ENCODE measurements around the gene TBRG1. TPM values are rescaled to one million over a fixed set of nuclear protein-coding genes. Genes with fewer than 3 reads are reported as not detected.
A peak's percentile ranks its signal among the peaks of the same experiment; 100 is the strongest.

The TBRG1 gene
- total RNA-seq, 1 donor from 2014 or later, result 29.4 TPM

- Mint-ChIP-seq H3K36me3 (no peaks in the 10 kb centered on the region), H3K9me3 (no peaks in the 10 kb centered on the region), H3K4me1 (ENCODE audit: unreplicated experiment) (peaks cover 23% of the 10 kb centered on the region), H3K27ac (peak overlapping the region; percentile 67), H3K4me3 (peak overlapping the region; percentile 91), H3K27me3 (peaks cover 2% of the 10 kb centered on the region)
- no peak for TF ChIP-seq CTCF (conservative IDR thresholded peaks at IDR 0.05)
- DNase-seq (ENCODE audit: extremely low spot score, unreplicated experiment), result no peak
Observed at GRCh38 chr11:124672536-124673215, 50.0 kb downstream of the TBRG1 start.

GRCh38 chr11:124673333-124674167 lies 50.9 kb downstream of the TBRG1 start, which contains the start of the genes SIAE and SPA17:
TSS of gene SIAE (minus strand) at chr11:124673739. CDS start at chr11:124673708, 31 bp downstream.
TSS of gene SPA17 (plus strand) at chr11:124673904. CDS start at chr11:124675265, 1,361 bp downstream.
- Mint-ChIP-seq H3K36me3 (no peaks in the 10 kb centered on the region), H3K4me3 (peak within 1 kb of the TSS; percentile 91), H3K27ac (peak within 1 kb of the TSS; percentile 91), H3K27me3 (peaks cover 2% of the 10 kb centered on the region), H3K4me1 (ENCODE audit: unreplicated experiment) (peaks cover 23% of the 10 kb centered on the region), H3K9me3 (no peaks in the 10 kb centered on the region)
- no peak for TF ChIP-seq CTCF (conservative IDR thresholded peaks at IDR 0.05)
- peak; percentile 95 for DNase-seq (ENCODE audit: extremely low spot score, unreplicated experiment)

GRCh38 chr11:124674168-124674517 lies 51.5 kb downstream of the TBRG1 start:
- H3K27me3 Mint-ChIP-seq, result peaks cover 2% of the 10 kb centered on the region
- TF ChIP-seq CTCF (conservative IDR thresholded peaks at IDR 0.05), result no peak
- DNase-seq (ENCODE audit: extremely low spot score, unreplicated experiment), result no peak
- no peaks in the 10 kb centered on the region for H3K9me3 Mint-ChIP-seq
- peak overlapping the region; percentile 91 for H3K4me3 Mint-ChIP-seq
- H3K36me3 Mint-ChIP-seq, result no peaks in the 10 kb centered on the region
- peak overlapping the region; percentile 91 for H3K27ac Mint-ChIP-seq
- peaks cover 23% of the 10 kb centered on the region for H3K4me1 Mint-ChIP-seq (ENCODE audit: unreplicated experiment)

- peak overlapping the region; percentile 91 for H3K27ac Mint-ChIP-seq
- no peak for TF ChIP-seq CTCF (conservative IDR thresholded peaks at IDR 0.05)
- peaks cover 2% of the 10 kb centered on the region for H3K27me3 Mint-ChIP-seq
Observed at GRCh38 chr11:124674571-124674970, 51.9 kb downstream of the TBRG1 start.

GRCh38 chr11:124676386-124676785 lies 53.7 kb downstream of the TBRG1 start:
- H3K9me3 Mint-ChIP-seq, result no peaks in the 10 kb centered on the region
- H3K27ac Mint-ChIP-seq, result no peak overlapping the region
- no peaks in the 10 kb centered on the region for H3K36me3 Mint-ChIP-seq
- no peak for DNase-seq (ENCODE audit: extremely low spot score, unreplicated experiment)
- TF ChIP-seq CTCF (conservative IDR thresholded peaks at IDR 0.05), result no peak
- peaks cover 2% of the 10 kb centered on the region for H3K27me3 Mint-ChIP-seq
- peaks cover 23% of the 10 kb centered on the region for H3K4me1 Mint-ChIP-seq (ENCODE audit: unreplicated experiment)
- no peak overlapping the region for H3K4me3 Mint-ChIP-seq

More at GRCh38 chr11:124674571-124674970, 51.9 kb downstream of the TBRG1 start:
- H3K4me1 Mint-ChIP-seq (ENCODE audit: unreplicated experiment), result peaks cover 23% of the 10 kb centered on the region
- H3K36me3 Mint-ChIP-seq, result no peaks in the 10 kb centered on the region
- DNase-seq (ENCODE audit: extremely low spot score, unreplicated experiment), result no peak
- H3K9me3 Mint-ChIP-seq, result no peaks in the 10 kb centered on the region
- H3K4me3 Mint-ChIP-seq, result peak overlapping the region; percentile 91
